NCI-H1417 (cell line): Measurements from ENCODE around the gene ANO10.

Source experiments
- DNase-seq, 3 experiments: peaks; one replicate each; lab custom pipeline; 2025; lab: John Stamatoyannopoulos, UW

Gene ANO10

DNA sequence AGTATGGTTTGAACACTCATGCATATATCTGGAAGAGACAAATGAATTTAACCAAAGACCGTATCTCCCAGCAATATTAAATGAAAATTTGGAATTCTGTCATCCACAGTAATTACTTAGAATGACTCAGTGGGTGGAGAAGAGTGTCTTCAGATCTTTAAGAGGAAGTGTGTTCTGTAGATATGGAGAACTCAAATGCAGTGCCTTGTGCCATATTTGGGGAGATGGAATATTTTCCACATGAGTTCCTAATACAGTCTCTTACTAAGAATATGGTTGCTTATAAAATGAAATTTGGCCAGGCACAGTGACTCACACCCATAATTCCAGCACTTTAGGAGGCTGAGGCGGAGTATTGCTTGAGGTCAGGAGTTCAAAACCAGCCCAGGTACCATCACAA lies 40.5 kb downstream of the ANO10 start:
- DNase-seq: no peak

DNA sequence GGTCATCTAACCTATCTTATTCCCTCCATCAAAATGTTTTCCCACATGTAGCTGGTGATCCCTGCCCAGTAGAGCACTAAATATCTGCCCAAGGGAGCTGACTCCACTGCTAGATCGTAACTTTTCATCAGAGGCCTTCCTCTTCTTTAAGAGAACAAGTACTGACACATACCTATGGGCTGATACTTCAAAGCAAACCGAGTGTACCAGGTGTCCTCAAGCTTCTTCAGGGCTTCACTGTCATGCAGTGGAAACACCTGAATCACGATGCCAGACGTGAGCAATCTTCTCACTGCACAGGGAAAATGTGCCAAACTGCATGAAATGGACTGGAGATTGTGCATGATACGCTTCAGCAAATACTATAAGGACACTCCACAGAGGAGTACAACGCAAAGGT lies 41.6 kb downstream of the ANO10 start:
- DNase-seq: peak in 1 of 3 experiments; percentile 36

DNA sequence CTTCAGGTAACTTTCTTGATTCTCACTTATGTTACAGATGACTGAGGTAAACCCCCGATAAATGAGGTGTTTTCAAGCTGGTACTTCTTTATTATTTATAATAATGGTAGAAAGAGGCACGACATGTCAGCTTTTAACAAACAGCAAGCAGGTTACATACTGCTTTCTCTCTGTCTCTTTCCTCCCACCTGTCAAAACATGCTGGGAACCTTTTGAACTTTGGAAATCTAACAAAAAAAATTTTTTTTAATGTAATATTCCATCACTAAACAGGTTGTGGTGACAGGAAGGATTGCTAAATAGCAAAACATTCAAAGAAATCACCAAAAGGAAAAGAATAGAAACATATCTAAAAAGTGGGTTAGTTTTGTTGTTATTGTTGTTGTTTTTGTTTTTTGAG lies 48.2 kb downstream of the ANO10 start:
- DNase-seq: no peak

DNA sequence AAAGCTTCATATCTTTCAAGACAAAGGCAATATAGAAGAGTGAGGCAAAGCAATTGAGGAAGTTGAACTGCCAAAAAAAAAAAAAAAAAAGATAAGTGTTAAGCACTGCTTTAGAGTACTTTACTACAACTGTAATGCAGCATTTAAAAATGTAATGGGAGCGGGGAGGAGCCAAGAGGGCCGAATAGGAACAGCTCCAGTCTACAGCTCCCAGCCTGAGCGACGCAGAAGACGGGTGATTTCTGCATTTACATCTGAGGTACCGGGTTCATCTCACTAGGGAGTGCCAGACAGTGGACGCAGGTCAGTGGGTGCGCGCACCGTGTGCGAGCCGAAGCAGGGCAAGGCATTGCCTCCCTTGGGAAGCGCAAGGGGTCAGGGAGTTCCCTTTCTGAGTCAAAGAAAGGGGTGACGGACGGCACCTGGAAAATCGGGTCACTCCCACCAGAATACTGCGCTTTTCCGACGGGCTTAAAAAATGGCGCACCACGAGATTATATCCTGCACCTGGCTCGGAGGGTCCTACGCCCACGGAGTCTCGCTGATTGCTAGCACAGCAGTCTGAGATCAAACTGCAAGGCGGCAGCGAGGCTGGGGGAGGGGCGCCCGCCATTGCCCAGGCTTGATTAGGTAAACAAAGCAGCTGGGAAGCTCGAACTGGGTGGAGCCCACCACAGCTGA lies 56.0 kb downstream of the ANO10 start:
- peak in 2 of 3 experiments; percentile 11 to 46 for DNase-seq

DNA sequence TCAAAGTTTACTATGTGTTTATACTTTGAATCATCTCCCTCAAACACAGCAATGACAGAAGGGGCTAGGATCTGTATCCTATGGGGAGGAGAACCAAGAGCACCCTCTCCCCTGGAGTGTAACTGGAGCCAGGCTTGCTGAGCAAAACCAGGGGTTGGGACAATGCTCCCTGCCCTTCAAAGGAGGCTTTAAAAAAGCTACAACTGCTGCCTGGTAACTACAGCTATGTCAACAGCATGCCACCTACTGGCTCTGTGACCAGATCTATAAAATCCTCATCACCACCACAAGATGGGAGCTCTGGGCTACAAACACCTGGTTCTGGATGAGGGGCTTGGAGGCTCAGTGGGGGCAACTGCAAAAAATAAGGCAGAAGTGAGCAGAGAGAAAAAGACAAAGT lies 61.9 kb downstream of the ANO10 start:
- peak in 1 of 3 experiments; percentile 1 for DNase-seq

DNA sequence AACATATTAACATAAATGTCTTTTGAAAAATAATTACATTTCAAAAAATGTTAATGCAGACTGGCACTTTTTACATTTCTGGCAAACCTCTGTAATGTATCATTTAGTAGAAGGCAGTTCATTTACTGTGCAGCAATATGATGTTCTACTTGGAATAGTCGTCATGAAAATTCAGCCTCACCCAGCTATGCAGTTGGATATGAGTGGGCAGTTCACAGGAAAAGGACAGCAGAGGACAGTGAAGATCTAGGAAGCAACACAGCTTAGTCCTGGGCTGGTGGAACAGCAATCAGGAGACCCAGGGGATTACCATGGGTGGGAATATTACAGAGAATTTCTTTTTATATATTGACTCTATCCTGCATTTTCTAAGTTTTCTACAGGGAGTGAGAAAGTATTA lies 63.6 kb downstream of the ANO10 start:
- DNase-seq: no peak

DNA sequence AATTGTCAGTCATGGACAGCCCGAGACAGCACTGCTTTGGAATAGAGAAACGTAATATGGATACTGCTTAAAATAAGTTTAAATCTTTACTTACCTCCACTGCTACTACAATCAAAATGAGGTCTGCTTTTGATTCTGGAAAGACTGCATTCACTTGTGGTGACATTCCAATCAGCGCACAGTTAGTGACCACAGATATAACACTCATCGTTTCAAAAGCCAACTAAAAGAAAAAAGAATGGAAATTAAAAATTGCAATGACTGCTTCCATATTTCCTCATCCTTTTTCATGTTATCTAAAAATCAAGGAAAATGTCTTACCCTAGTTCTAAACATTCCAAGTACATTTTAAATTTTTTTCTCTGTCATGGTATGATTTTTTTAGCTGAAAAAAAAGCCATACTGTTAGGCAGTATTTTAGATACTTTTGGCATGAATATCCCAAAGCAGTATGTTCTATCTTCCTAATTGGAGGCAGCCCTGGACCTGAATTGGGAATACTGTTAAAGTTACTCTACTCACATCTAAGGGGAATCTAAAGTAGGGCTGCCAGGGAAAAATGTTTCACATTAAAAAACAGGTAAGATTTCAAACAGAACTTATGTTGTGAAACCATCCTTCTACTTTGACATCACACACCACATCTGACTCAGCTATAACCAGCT lies 72.1 kb downstream of the ANO10 start:
- DNase-seq: no peak

DNA sequence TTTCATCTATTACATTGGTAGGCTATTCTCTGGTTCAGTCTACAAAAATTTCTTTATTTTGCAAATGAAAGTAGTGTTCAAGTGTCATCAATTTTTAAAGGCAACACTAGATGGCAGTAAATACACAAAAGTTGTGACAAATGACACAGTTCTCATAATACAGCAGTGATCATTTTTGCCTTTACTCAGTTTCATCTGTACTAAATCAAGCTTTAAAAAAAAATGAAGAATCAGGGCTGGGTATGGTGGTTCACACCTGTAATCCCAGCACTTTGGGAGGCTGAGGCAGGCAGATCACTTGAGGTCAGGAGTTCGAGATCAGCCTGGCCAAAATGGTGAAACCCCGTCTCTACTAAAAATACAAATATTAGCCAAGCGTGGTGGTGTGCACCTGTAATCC lies 77.5 kb downstream of the ANO10 start:
- DNase-seq: peak; percentile 15 to 72 (median 34)

DNA sequence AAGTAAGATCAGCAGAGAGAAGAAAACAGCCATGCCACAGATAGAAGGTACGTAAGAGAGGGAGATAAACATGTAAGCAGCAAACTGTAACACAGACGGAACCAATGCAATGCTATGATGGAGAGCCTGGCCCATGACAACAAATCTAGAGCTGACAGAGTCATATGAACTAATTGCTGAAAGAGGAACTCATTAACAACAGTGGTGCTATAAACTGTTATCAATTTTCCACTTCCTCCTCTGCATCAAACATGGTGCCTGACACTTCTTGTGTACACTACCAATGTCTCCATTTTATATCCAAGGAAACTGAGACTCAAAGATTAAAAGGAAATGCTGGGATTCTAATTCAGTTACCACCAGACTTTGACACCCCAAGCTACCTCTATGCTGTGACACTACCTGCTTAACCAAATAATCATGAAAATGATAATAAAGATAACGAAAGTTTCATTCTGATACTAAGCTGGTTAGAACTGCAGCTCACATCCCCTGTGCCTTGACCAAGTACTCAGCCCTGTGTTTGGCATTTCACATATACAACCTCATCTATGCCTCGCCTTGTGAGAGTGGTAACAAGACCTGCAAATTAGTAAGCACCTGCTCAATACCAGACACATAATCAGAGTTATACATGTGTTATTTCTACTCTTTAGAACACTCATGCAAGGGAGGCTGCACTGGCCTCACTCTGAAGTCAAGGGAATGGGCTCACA lies 79.3 kb downstream of the ANO10 start:
- DNase-seq: no peak

DNA sequence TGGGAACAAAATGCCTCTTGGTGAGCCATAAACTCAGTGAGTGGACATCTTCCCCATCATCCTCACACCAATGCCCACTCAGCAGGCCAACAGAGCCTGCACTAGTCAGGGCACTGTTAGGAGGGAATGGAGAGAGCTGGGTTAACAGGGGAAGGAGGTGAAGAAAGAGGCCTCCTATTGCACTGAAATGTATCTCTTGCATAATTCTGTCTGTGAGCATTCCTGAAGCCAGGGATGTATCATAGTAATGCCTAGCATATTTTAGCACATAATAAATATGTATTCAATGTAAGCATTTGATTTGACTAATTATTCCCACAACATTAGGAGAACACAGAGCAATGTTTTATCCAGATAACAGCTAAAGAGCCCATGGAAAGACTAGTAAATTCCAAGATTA lies 81.2 kb downstream of the ANO10 start:
- DNase-seq: no peak

DNA sequence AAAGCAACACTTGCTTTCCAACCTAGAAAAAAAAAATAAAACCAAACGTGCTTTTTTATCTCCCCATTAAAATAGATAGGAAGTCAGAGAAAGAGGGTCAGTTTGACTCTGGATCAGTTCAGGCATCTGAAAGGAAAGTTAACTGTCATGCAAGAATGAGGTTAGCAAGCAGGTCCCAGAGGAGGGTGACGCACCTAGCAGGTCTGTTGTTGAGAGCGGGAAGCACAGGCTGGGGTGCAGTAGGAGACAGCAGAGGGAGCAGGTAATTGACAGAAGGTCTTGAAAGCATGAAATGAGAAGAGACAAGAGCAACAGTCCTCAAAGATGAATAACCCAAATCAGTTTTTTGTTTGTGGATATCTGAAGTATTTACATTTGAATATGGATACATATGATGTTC lies 82.5 kb downstream of the ANO10 start:
- no peak for DNase-seq

DNA sequence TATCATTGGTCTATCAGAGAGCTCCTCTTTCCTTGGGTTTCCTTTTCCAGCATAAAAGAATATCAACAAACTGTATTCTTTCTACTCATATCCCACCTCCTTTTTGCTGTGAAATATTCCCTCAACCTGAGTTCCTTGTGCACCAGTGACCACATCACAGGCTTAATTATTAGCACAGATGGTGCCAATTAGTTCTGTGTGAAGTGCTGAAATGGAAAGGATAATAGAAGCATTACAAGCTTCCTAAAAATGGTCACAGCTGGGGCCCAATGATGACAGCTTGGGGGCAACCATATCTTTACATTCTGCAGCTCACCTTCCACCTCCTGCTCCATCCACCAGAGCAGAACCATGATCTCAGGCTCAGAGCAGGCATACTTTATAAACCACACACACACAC lies 84.6 kb downstream of the ANO10 start:
- DNase-seq: peak in 2 of 3 experiments; percentile 27 to 74

DNA sequence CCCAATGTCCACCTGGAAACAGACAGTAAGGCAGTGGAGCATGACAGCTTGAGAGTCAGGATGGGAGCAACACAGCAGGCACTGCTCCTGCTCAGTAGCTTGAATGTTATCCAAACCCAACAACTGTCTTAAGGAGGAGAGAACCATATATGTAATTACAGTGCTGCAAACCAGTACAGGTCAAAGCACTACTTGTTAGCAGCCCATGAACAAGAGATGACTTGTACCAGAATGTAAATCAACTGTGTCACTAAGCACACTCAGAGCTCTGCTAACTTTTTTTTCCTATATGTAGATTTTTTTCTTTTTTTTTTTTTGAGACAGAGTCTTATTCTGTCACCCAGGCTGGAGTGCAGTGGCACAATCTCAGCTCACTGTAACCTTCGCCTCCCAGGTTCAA lies 87.1 kb downstream of the ANO10 start:
- no peak for DNase-seq

DNA sequence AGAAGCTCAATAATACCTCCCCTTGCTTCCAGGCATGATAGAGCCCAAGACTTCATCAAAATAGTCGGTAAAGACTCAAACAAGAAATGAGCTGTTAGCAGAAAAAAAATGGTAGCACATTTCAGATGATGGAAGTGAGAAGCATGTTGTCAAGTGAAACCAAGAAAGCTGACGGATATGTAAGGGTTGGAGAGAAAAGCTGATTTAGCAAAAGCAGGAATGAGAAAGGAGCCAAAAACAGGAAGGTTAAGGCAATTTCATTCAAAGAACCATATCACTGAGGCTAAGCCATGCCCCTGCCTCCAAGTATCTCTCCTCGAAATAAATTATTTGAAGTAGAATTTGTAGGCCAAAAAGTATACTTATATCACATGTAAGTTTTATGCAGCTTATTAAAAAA lies 88.8 kb downstream of the ANO10 start:
- DNase-seq: no peak

DNA sequence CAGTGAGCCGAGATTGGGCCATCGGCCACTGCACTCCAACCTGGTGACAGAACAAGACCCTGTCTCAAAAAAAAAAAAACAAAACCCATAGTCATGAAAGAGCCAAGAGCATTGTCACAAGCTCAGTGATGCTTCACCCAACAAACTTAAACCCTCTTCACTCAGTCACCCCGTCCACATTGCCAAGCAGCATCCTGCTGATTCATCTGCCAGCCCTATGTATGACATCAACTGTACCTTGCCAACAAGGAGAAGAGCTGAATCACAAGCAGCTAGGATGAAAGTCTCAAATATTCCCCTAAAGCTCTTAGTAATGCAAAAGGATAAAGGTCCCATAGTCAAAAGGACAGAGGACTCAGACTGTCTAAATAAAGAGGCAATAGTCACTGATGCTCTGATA lies 90.0 kb downstream of the ANO10 start:
- no peak for DNase-seq

DNA sequence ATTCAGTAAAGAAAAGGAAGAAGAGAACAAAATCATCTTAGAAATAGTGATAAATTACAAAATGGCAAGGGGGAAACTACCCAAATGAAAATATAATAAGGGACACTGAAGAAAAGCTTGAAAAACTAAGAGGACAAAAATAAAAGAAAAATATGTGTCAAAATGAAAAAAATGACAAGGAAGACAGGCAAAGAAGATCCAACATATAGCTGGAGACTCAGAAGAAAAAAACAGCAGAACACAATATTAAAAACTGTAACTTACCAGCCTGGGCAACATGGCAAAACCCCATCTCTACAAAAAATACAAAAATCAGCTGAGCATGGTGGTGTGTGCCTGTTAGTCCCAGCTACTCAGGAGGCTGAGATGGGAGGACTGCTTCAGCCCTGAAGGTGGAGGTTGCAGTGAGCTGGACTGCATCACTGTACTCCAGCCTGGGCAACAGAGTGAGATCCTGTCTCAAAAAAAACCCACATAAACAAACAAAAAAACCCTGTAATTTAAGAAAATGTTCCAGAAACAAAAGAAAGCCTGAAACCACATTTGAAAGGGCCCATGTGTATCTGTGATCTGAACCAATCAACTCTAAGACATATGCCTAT lies 93.2 kb downstream of the ANO10 start:
- DNase-seq: no peak

DNA sequence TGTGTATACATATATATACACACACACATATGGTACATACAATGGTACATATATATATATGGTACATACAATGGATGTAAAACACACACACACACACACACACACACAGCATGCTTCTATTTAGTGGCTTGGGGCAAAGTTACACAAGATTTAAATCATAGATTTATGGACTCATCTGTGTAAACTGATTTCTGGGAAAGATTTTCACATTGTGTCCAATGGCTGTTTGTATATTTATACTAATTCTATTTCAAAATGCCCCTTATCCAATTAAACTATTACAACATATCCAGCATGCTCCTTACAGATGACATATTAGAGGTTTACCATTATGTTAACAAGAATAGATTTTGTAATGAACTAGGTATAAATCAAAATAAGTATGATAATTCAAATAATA lies 94.9 kb downstream of the ANO10 start:
- DNase-seq: no peak

DNA sequence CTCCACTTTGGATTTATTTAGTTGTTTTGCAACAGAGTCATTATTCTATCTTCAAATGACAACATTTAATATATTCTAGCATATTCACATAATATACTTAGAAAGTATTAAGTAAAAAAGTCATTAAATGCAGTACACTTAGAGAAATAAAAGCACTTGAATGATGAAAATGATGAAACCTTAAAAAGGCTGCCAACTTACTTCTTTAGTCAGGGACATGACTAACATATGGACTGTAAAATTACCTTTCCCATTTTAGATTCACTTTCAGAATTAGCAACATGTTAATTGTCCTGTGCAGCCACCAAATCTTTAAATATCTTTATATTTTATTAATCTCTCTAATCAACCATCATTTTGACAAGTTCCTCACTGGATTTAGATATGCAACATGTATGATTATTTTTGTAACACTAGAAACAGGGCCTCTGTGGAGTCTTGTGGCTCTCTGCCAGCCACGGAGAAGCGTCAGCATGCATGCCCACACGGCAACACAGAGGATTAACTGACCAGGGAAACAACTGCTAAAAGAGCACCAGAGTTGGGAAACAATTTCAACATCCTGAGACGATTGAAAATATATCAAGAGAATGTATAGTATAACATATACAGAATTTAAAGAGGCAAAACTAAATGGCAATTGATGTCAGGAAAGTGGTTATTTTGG lies 95.7 kb downstream of the ANO10 start:
- no peak for DNase-seq

DNA sequence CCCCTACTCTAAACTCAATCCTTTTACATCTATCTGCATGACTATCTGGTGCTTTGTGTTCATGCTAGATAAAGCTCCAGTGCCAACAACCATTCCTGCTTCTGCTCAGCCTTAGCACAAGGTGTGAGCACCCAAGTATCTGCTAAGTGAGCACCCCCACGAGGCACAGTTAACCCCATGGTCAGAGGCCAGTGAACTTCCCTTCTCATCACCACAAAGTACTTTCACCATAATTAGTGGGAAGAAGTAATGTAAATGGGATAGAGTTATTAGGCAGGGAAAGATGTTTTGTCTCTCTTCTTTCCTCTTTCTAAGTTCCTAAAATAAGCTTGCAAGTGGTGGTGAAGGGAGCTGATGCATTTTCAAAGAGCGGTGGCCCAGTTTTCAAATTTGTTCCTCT lies 96.4 kb downstream of the ANO10 start:
- no peak for DNase-seq

DNA sequence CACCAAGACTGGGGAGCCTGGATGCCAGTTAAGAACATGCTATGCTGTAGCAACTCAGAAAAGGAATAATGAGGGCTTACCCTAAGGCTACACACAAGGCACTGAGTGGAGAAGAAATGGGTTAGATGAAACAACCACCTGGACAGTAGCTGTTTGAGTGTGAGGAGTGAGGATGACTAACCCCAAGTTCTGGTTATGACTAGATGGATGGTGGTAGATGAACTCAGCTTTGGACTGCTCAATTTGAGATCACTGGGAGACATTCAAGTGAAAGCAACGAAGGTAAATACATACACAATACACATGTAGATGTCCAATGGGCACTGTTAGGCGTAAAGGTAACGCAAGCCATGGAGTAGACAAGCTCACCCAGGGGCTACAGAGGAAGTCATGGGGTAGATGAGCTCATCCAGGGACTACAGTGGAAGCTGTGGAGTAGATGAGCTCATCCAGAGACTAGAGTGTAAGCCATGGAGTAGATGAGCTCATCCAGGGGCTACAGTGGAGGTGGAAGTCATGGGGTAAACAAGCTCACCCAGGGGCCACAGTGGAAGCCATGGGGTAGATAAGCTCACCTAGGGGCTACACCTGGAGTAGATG lies 98.3 kb downstream of the ANO10 start:
- DNase-seq: no peak

DNA sequence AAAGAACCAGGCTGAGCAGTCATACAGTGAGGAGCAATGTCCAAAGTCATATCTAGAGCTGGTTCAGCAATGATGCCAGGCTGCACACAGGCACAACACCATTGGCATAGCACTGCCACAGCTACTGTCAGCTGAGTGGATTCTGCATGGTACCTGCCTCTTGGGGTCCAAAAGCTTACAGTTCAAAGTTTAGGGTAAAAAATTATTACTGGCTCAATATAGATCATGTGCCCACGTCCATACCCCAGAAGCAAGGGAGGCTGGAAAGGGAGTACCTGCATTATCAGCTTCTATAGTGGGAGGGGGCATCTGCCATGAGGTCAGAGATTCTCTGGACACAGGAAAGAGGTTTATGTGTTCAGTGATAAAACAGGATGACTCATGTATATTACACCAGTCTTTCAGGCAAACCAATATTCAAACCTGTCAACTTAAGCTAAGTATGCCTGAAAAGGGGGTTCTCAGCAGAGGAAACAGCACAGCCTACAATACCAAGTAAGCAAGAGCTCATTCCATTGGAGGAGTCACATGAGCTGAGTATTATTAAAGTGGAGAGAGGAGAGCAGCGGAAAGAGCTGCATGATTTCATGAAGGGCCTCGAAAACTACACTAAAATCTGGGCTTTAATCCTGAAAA lies 99.0 kb downstream of the ANO10 start:
- no peak for DNase-seq
